H9 (cell line): ENCODE measurements around the gene FAM177B. TPM values are rescaled to one million over a fixed set of nuclear protein-coding genes. Genes with fewer than 3 reads are reported as not detected.

Source experiments
- DNase-seq: peaks from one replicate; pipeline ENCODE4 v3.0.0-alpha.2; 2017
- H2AFZ ChIP-seq: one replicate; pipeline ENCODE4 v1.6.1; 2013; ENCODE audit warnings: mild to moderate bottlenecking, low read length, control low read depth, moderate library complexity
- H2AK5ac ChIP-seq: 2 replicates; pipeline ENCODE4 v1.6.1; 2013; ENCODE audit warnings: low read length, control low read depth, mixed read lengths; ENCODE audit not compliant: insufficient read length
- H2BK120ac ChIP-seq: one replicate; pipeline ENCODE4 v1.6.1; 2013; ENCODE audit warnings: low read depth, mild to moderate bottlenecking, low read length, control low read depth, inconsistent platforms; ENCODE audit not compliant: poor library complexity, severe bottlenecking
- H2BK12ac ChIP-seq: 2 replicates; pipeline ENCODE4 v1.6.1; 2013; ENCODE audit warnings: low read length, control low read depth, mixed read lengths, low read depth; ENCODE audit not compliant: insufficient read length
- H2BK15ac ChIP-seq: 2 replicates; pipeline ENCODE4 v1.6.1; 2013; ENCODE audit warnings: low read depth, low read length, control low read depth
- H2BK20ac ChIP-seq: one replicate; pipeline ENCODE4 v1.6.1; 2013; ENCODE audit warnings: low read depth, mild to moderate bottlenecking, low read length, control low read depth, inconsistent platforms; ENCODE audit not compliant: poor library complexity, severe bottlenecking
- H2BK5ac ChIP-seq: 2 replicates; pipeline ENCODE4 v1.6.1; 2013; ENCODE audit warnings: low read length, control low read depth, mixed read lengths; ENCODE audit not compliant: insufficient read length
- H3K14ac ChIP-seq: 2 replicates; pipeline ENCODE4 v1.6.1; 2013; ENCODE audit warnings: low read length, control low read depth; ENCODE audit not compliant: insufficient read depth
- H3K18ac ChIP-seq: 2 replicates; pipeline ENCODE4 v1.6.1; 2013; ENCODE audit warnings: low read depth, mild to moderate bottlenecking, mixed read lengths, low read length, control low read depth; ENCODE audit not compliant: insufficient read length
- H3K23ac ChIP-seq: 2 replicates; pipeline ENCODE4 v1.6.1; 2013; ENCODE audit warnings: low read length, control low read depth, mixed read lengths, low read depth; ENCODE audit not compliant: insufficient read length
- H3K23me2 ChIP-seq: 2 replicates; pipeline ENCODE4 v1.6.1; 2013; ENCODE audit warnings: low read depth, mild to moderate bottlenecking, mixed read lengths, low read length, control low read depth; ENCODE audit not compliant: insufficient read length, poor library complexity, severe bottlenecking
- H3K27ac ChIP-seq: 2 replicates; pipeline ENCODE4 v1.5.1; 2013; ENCODE audit warnings: low read length, control low read depth, mixed read lengths, low read depth; ENCODE audit not compliant: insufficient read length
- H3K27me3 ChIP-seq: 2 replicates; pipeline ENCODE4 v1.6.1; 2013; ENCODE audit warnings: low read length, control low read depth, inconsistent platforms; ENCODE audit not compliant: insufficient read depth
- H3K4ac ChIP-seq: 2 replicates; pipeline ENCODE4 v1.6.1; 2013; ENCODE audit warnings: low read depth, mild to moderate bottlenecking, control low read depth, inconsistent platforms, low read length, moderate library complexity
- H3K4me1 ChIP-seq: 2 replicates; pipeline ENCODE4 v1.6.1; 2013; ENCODE audit warnings: low read length, control low read depth, inconsistent platforms; ENCODE audit not compliant: insufficient read depth
- H3K4me2 ChIP-seq: 2 replicates; pipeline ENCODE4 v1.6.1; 2013; ENCODE audit warnings: low read length, control low read depth, mixed read lengths; ENCODE audit not compliant: insufficient read length, insufficient read depth
- H3K56ac ChIP-seq: 2 replicates; pipeline ENCODE4 v1.6.1; 2013; ENCODE audit warnings: low read depth, mild to moderate bottlenecking, mixed read lengths, low read length, control low read depth; ENCODE audit not compliant: insufficient read length
- H3K79me1 ChIP-seq: 2 replicates; pipeline ENCODE4 v1.6.1; 2013; ENCODE audit warnings: low read depth, mild to moderate bottlenecking, moderate library complexity, low read length, control low read depth, inconsistent platforms; ENCODE audit not compliant: insufficient read depth, poor library complexity, severe bottlenecking
- H3K79me2 ChIP-seq: 2 replicates; pipeline ENCODE4 v1.6.1; 2013; ENCODE audit warnings: low read length, control low read depth, inconsistent platforms; ENCODE audit not compliant: insufficient read depth
- H3K9ac ChIP-seq: 2 replicates; pipeline ENCODE4 v1.6.1; 2013; ENCODE audit warnings: low read length, control low read depth, mixed read lengths; ENCODE audit not compliant: insufficient read length; ENCODE audit errors: extremely low read depth
- H3K9me3 ChIP-seq: one replicate; pipeline ENCODE4 v1.6.1; 2013; ENCODE audit warnings: low read depth, low read length, inconsistent platforms; ENCODE audit not compliant: control insufficient read depth
- H3T11ph ChIP-seq: one replicate; pipeline ENCODE4 v1.6.1; 2013; ENCODE audit warnings: mild to moderate bottlenecking, low read length, control low read depth, inconsistent platforms
- H4K20me1 ChIP-seq: one replicate; pipeline ENCODE4 v1.6.1; 2013; ENCODE audit not compliant: control insufficient read depth, insufficient read length, insufficient read depth
- H4K5ac ChIP-seq: 2 replicates; pipeline ENCODE4 v1.6.1; 2013; ENCODE audit warnings: low read depth, mild to moderate bottlenecking, mixed read lengths, low read length, control low read depth; ENCODE audit not compliant: insufficient read length
- H4K8ac ChIP-seq: replicated peaks from 2 replicates; pipeline ENCODE4 v1.6.1; 2013; ENCODE audit warnings: low read length, control low read depth, mixed read lengths, low read depth; ENCODE audit not compliant: insufficient read length
- H4K91ac ChIP-seq: 2 replicates; pipeline ENCODE4 v1.6.1; 2013; ENCODE audit warnings: low read depth, mild to moderate bottlenecking, moderate library complexity, mixed read lengths, low read length, control low read depth; ENCODE audit not compliant: insufficient read length
- H3K27ac Mint-ChIP-seq, 3 experiments: 2 replicates in 2 of 3; 3 replicates in 1 of 3; pipeline ENCODE4 v1.8.0; 2020 to 2021; ENCODE audit warnings: mixed read lengths in 3 of 3, mild to moderate bottlenecking in 1 of 3, moderate library complexity in 1 of 3
- H3K27me3 Mint-ChIP-seq: 2 replicates; pipeline ENCODE4 v1.8.0; 2021; ENCODE audit warnings: low read depth, mild to moderate bottlenecking, moderate library complexity, mixed read lengths
- H3K36me3 Mint-ChIP-seq, 3 experiments: 2 replicates in 2 of 3; 3 replicates in 1 of 3; pipeline ENCODE4 v1.8.0; 2020 to 2021; ENCODE audit warnings: low read depth in 3 of 3, mixed read lengths in 3 of 3; ENCODE audit not compliant: insufficient read depth in 1 of 3
- H3K4me1 Mint-ChIP-seq, 2 experiments: 2 replicates each; pipeline ENCODE4 v1.8.0; 2020; ENCODE audit warnings: mixed read lengths in 2 of 2
- H3K4me3 Mint-ChIP-seq, 2 experiments: 2 replicates in 1 of 2; 3 replicates in 1 of 2; pipeline ENCODE4 v1.8.0; 2020 to 2021; ENCODE audit warnings: mild to moderate bottlenecking in 2 of 2, mixed read lengths in 2 of 2, moderate library complexity in 1 of 2
- H3K9me3 Mint-ChIP-seq, 2 experiments: 2 replicates in 1 of 2; 3 replicates in 1 of 2; pipeline ENCODE4 v1.8.0; 2020; ENCODE audit warnings: mild to moderate bottlenecking in 2 of 2, mixed read lengths in 2 of 2, moderate library complexity in 1 of 2
- CTCF ChIP-seq: fragments of 200-600 bp; sonication (generic); conservative IDR thresholded peaks from 3 replicates; pipeline ENCODE4 v1.8.0; 2021; ENCODE audit warnings: antibody characterized with exemption, mild to moderate bottlenecking
- WGBS: extraction: QIAGEN DNeasy Blood & Tissue Kit; methylation state at CpG from one replicate; pipeline ENCODE4 v1.1.7; 2013; ENCODE audit warnings: missing lambda C conversion rate, low lambda C conversion rate, mixed read lengths; ENCODE audit not compliant: insufficient read length; ENCODE audit errors: extremely low coverage; 5-methylcytosine and 5-hydroxymethylcytosine counted together
- total RNA-seq: library from RNA; stranded (reverse); gene quantifications from 2 replicates; pipeline ENCODE4 v1.2.1, GENCODE V29; 2021

Gene FAM177B
- total RNA-seq, 1 experiment from 2014 or later, result not detected

GRCh38 chr1:222712253-222713090 lies 24.5 kb upstream of the FAM177B start, which contains the start of the genes AIDA and BROX:
TSS of gene AIDA (minus strand) at chr1:222712491. CDS start at chr1:222712317, 174 bp downstream.
TSS of gene BROX (plus strand) at chr1:222712564. CDS start at chr1:222715700, 3,136 bp downstream.
- peak within 1 kb of the TSS; percentile 98 to 100 (median 99) for H3K27ac Mint-ChIP-seq
- Histone ChIP-seq H3K4me2 (peak within 1 kb of the TSS; percentile 96), H4K91ac (no peak within 1 kb of the TSS), H4K5ac (peak within 1 kb of the TSS; percentile 44), H3K4ac (no peak within 1 kb of the TSS), H2BK20ac (no peak within 1 kb of the TSS), H3K18ac (peak within 1 kb of the TSS; percentile 99), H3K23ac (no peak within 1 kb of the TSS), H3K14ac (peak within 1 kb of the TSS; percentile 98), H3K27me3 (no peaks in the 10 kb centered on the region), H3K23me2 (peaks cover 5% of the 10 kb centered on the region), H2AFZ (peak within 1 kb of the TSS; percentile 53), H2BK15ac (no peak within 1 kb of the TSS), H4K20me1 (no peaks in the 10 kb centered on the region), H3K4me1 (no peaks in the 10 kb centered on the region), H3K56ac (no peak within 1 kb of the TSS), H3K9ac (peak within 1 kb of the TSS; percentile 92), H3K27ac (peak within 1 kb of the TSS; percentile 72), H2BK12ac (no peak within 1 kb of the TSS), H2AK5ac (no peak within 1 kb of the TSS), H2BK5ac (peak within 1 kb of the TSS; percentile 89), H3K79me1 (peaks cover 2% of the 10 kb centered on the region), H4K8ac (no peak within 1 kb of the TSS), H3K79me2 (peaks cover 10% of the 10 kb centered on the region; the same call in 1 of the 2 replicates), H2BK120ac (no peak within 1 kb of the TSS), H3T11ph (no peak within 1 kb of the TSS), H3K9me3 (no peaks in the 10 kb centered on the region)
- peak; percentile 92 for DNase-seq
- peak within 1 kb of the TSS; percentile 88 to 96 for H3K4me3 Mint-ChIP-seq
- WGBS, result no CpG with 5 or more reads among the region's 62 CpGs
- TF ChIP-seq CTCF, result no peak
- no peaks in the 10 kb centered on the region for H3K27me3 Mint-ChIP-seq
- H3K4me1 Mint-ChIP-seq, result peaks cover 14 to 15% of the 10 kb centered on the region in 2 experiments
- H3K36me3 Mint-ChIP-seq, result peaks cover 0 to 15% (median 4%) of the 10 kb centered on the region in 3 experiments; a peak in 6 of 7 replicates
- peaks cover 0 to 1% of the 10 kb centered on the region in 2 experiments; a peak in 3 of 5 replicates for H3K9me3 Mint-ChIP-seq
